ENCODE measurements around the gene FAM162B. TPM values are rescaled to one million over a fixed set of nuclear protein-coding genes. Genes with fewer than 3 reads are reported as not detected.

Gene FAM162B
- total and polyA plus RNA-seq, 2 donors (not counting 3 experiments of a cell fraction or from before 2014, with no cell fraction given): 0.36 TPM; not detected in 1

DNA sequence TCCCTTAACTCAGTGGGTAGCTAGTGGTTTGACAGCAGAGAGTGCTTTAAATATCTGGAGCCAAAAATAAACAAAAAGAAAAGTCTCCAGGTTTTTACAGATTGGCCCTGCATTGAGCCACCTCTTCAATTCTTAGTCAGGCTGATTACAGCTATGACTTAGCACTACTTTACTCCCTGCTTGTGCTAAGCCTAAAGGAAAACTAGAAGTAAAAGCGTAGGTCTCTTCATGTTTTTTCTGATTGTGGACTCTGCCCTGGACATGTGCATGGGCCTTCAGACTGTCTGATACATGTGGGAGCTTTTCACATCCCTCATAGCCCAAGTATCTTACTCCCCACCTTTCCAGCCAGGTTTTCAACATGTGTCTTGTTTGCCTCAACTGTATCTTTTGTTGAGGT, 51.2 kb downstream of the FAM162B start:
- Histone ChIP-seq H3K79me2 (ENCODE audit: control insufficient read depth, insufficient read depth, low read length) (no peaks in the 10 kb centered on the region), H3K9me3 (replicated peaks; ENCODE audit: control insufficient read depth, insufficient read depth, low read length) (no peaks in the 10 kb centered on the region), H3K27me3 (ENCODE audit: control insufficient read depth in 2 of 2, insufficient read depth in 2 of 2, low read length in 2 of 2) (no peaks in the 10 kb centered on the region), H3K9me1 (replicated peaks; ENCODE audit: control insufficient read depth, extremely low read depth, insufficient read depth, low read length) (no peaks in the 10 kb centered on the region), H3K27ac (ENCODE audit: insufficient read depth, low read depth, low read length) (no peak overlapping the region), H2AFZ (ENCODE audit: low read depth, low read length) (no peak overlapping the region), H3K36me3 (ENCODE audit: control insufficient read depth in 2 of 2, extremely low read depth in 1 of 2, insufficient read depth in 2 of 2, low read length in 2 of 2) (peaks cover 0 to 5% of the 10 kb centered on the region in 2 experiments), H3K4me1 (ENCODE audit: control insufficient read depth, extremely low read depth, insufficient read depth, low read length) (no peaks in the 10 kb centered on the region), H3K9ac (replicated peaks; ENCODE audit: extremely low read depth, insufficient read depth, low read length) (no peak overlapping the region), H4K20me1 (replicated peaks; ENCODE audit: control insufficient read depth, extremely low read depth, insufficient read depth, low read length) (no peaks in the 10 kb centered on the region), H3K4me3 (replicated peaks in 1 of 3; ENCODE audit: insufficient read depth in 1 of 3, low read depth in 1 of 3, low read length in 3 of 3) (no peak overlapping the region), H3K4me2 (ENCODE audit: insufficient read depth, low read length) (no peak overlapping the region)
- no TSS peak for BruUV-seq (replicated peaks)
- intact Hi-C loops (cut with micrococcal nuclease): no loop called here
- dilution Hi-C loops (cut with MboI; ENCODE audit: extremely low pct_ligation_motif_present, low sequenced_read_pairs): no loop called here
- TF ChIP-seq CTCF (IDR thresholded peaks at IDR 0.05; ENCODE audit: extremely low read depth in 1 of 2, insufficient read depth in 1 of 2, low read depth in 1 of 2, low read length in 2 of 2) (no peak), GATA2 (IDR thresholded peaks at IDR 0.05; ENCODE audit: insufficient read depth, insufficient read length, low read depth, low read length) (no peak), POLR2AphosphoS5 (IDR thresholded peaks at IDR 0.05; ENCODE audit: insufficient read depth, low read depth, low read length) (no peak), MYC (IDR thresholded peaks at IDR 0.05; ENCODE audit: low read depth, low read length) (no peak), FOS (IDR thresholded peaks at IDR 0.05; ENCODE audit: borderline replicate concordance, insufficient read depth, low read length) (no peak), EZH2 (IDR thresholded peaks at IDR 0.05; ENCODE audit: borderline replicate concordance, low read depth, low read length, severe bottlenecking) (no peak), JUN (IDR thresholded peaks at IDR 0.05; ENCODE audit: borderline replicate concordance, insufficient read depth, insufficient read length, low read depth) (no peak), POLR2A (IDR thresholded peaks at IDR 0.05; ENCODE audit: low read depth, low read length) (no peak)
- TF ChIP-seq, protein P1, sequence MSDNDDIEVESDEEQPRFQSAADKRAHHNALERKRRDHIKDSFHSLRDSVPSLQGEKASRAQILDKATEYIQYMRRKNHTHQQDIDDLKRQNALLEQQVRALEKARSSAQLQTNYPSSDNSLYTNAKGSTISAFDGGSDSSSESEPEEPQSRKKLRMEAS (IDR thresholded peaks at IDR 0.05; ENCODE audit: insufficient read depth, insufficient read length): no peak
- FAIRE-seq (no peak), DNase-seq (ENCODE audit: low read depth, low spot score) (no peak)
- POLR2A ChIA-PET: no interaction called here
- CTCF ChIA-PET: no interaction called here

All from endothelial cell of umbilical vein (primary cell).